Thyroid gland (tissue), 4 donors: ENCODE data around the gene TSPAN4. TPM values are rescaled to one million over a fixed set of nuclear protein-coding genes. Genes with fewer than 3 reads are reported as not detected.

Source experiments
- DNase-seq, 2 donors: peaks; one replicate each; pipeline ENCODE4 v3.0.0-alpha.2; 2019
- H3K27ac ChIP-seq, 3 donors: fragments of 200-600 bp; sonication (generic); 1 replicate in 2 of 3; 2 replicates in 1 of 3; pipeline ENCODE4 v1.5.1; 2016 to 2019; ENCODE audit warnings: mild to moderate bottlenecking in 1 of 3, moderate library complexity in 1 of 3
- H3K27me3 ChIP-seq: fragments of 200-600 bp; sonication (generic); one replicate; pipeline ENCODE4 v1.5.1; 2019
- H3K36me3 ChIP-seq, 2 donors: fragments of 200-600 bp; sonication (generic); one replicate each; pipeline ENCODE4 v1.5.1; 2016 to 2019
- H3K4me1 ChIP-seq, 2 donors: fragments of 200-600 bp; sonication (generic); one replicate each; pipeline ENCODE4 v1.5.1; 2017 to 2019
- H3K4me3 ChIP-seq, 3 donors: fragments of 200-600 bp; sonication (generic); replicated peaks in 1 of 3; 1 replicate in 2 of 3; 2 replicates in 1 of 3; pipeline ENCODE4 v1.5.1; 2016; ENCODE audit warnings: mild to moderate bottlenecking in 1 of 3
- H3K9me3 ChIP-seq: fragments of 200-600 bp; sonication (generic); one replicate; pipeline ENCODE4 v1.5.1; 2017
- POLR2A ChIP-seq, 2 donors: fragments of 450-650 bp; IDR thresholded peaks; one replicate each; pipeline ENCODE4 v1.6.1; 2017; ENCODE audit warnings: antibody characterized with exemption in 2 of 2, mild to moderate bottlenecking in 2 of 2, moderate library complexity in 1 of 2
- whole genome bisulfite sequencing, 2 donors: methylation state at CpG; one replicate each; pipeline ENCODE4 v1.1.5; 2017; 5-methylcytosine and 5-hydroxymethylcytosine counted together
- intact Hi-C: fragments of 100-400 bp; cut with DNase I; formaldehyde crosslinking; loops from one replicate; pipeline ENCODE4 v1.15.1; 2023
- total RNA-seq, 4 donors: library from RNA; depleted of rRNA; stranded (reverse); fragments of >200 nt; gene quantifications; one replicate each; pipeline ENCODE4 v1.2.3, GENCODE V29; 2016
- TF ChIP-seq, protein P1 (sequence below), 6 experiments: fragments of 200-600 bp in 3 of 6; fragments of 450-650 bp in 3 of 6; sonication (generic) in 3 of 6; IDR thresholded peaks; one replicate each; pipeline ENCODE4 v1.5.1; 2016 to 2019; ENCODE audit warnings: antibody characterized with exemption in 6 of 6, mild to moderate bottlenecking in 2 of 6, inconsistent platforms in 1 of 6, moderate library complexity in 1 of 6

Gene TSPAN4
- total RNA-seq, 4 donors from 2014 or later, result 86.1 to 127 (median 107) TPM

DNA sequence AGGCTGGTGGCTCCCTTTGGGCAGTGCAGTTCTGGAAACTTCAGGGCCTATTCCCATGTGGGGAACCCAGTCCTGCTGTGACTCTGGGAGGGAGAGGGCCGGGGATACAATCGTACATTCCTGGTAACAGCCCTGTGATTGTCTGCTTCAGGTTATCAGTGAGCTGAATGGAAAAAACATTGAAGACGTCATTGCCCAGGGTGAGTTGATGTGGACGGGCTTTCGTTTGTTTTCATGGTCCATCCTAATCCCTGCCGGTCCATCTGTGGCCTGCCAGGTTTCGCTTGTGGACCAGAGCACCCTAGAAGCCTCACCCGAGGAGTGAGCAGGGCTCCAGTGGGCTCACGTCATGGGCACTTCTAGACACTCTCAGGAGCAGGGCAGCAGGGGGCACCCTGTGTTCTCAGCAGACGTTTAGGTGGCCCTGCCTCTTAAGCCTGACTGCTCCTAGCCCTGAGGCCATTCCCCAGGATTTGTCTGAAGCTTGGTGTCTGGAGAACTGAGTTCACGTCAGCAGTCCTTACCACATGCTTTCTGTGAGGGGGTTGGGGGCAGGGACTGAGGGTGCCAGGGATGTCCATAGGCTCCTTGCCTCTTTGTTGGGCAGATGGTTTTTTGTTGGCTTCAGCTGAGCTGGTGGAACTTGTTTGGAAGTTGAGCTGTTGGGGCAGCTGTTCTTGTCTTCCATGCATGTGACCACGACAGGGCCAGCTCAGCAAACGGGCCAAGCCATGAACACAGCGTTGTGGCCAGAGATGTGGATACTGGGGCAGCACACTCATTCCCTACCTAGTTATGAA is 31.0 kb upstream of the TSPAN4 start:
- TF ChIP-seq, protein P1, sequence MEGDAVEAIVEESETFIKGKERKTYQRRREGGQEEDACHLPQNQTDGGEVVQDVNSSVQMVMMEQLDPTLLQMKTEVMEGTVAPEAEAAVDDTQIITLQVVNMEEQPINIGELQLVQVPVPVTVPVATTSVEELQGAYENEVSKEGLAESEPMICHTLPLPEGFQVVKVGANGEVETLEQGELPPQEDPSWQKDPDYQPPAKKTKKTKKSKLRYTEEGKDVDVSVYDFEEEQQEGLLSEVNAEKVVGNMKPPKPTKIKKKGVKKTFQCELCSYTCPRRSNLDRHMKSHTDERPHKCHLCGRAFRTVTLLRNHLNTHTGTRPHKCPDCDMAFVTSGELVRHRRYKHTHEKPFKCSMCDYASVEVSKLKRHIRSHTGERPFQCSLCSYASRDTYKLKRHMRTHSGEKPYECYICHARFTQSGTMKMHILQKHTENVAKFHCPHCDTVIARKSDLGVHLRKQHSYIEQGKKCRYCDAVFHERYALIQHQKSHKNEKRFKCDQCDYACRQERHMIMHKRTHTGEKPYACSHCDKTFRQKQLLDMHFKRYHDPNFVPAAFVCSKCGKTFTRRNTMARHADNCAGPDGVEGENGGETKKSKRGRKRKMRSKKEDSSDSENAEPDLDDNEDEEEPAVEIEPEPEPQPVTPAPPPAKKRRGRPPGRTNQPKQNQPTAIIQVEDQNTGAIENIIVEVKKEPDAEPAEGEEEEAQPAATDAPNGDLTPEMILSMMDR (IDR thresholded peaks at IDR 0.05), result no peak
- no peak for TF ChIP-seq POLR2A (IDR thresholded peaks at IDR 0.05)
- no peak overlapping the region for H3K4me3 ChIP-seq
- peaks cover 22 to 24% of the 10 kb centered on the region in 2 donors for H3K36me3 ChIP-seq
- peaks cover 17 to 23% of the 10 kb centered on the region in 2 donors for H3K4me1 ChIP-seq
- no peaks in the 10 kb centered on the region for H3K27me3 ChIP-seq
- DNase-seq, result no peak
- no peaks in the 10 kb centered on the region for H3K9me3 ChIP-seq
- WGBS, 2 donors, result 77 to 88% methylated on average over 11 to 13 of the region's 14 CpGs
- intact Hi-C loops, result no loop called here
- H3K27ac ChIP-seq, result no peak overlapping the region

DNA sequence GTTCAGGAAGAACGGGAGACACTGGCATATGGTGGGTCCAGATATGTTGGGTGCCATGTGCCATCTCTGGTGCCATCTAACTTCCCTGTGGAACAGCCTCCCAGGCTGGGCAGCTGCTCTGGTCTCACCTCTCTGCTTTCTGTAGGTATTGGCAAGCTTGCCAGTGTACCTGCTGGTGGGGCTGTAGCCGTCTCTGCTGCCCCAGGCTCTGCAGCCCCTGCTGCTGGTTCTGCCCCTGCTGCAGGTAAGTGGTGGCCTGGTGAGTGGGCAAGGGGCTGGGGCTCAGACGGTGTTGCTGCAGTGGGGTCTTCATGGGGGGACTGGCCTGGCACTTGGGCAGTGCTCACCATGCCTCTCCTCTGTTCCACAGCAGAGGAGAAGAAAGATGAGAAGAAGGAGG is 30.3 kb upstream of the TSPAN4 start:
- intact Hi-C loops, result no loop called here
- no peak for DNase-seq

DNA sequence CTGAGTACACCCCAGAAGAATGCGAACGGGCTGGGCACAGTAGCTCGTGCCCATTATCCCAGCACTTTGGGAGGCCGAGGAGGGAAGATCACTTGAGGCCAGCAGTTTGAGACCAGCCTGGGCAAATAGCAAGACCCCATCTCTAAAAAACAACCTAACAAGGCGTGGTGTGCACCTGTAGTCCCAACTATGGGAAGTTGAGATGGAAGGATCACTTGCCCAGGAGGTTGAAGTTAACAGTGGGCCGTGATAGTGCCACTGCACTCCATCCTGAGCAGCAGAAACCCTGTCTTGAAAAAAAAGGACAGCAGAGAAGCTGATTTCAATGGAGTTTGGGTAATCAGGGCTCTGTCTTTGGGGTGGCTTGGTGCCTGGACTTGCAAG is 29.6 kb upstream of the TSPAN4 start:
- Histone ChIP-seq H3K9me3 (no peaks in the 10 kb centered on the region), H3K4me1 (peaks cover 16 to 23% of the 10 kb centered on the region in 2 donors), H3K27me3 (no peaks in the 10 kb centered on the region), H3K27ac (no peak overlapping the region), H3K36me3 (peaks cover 22 to 24% of the 10 kb centered on the region in 2 donors), H3K4me3 (no peak overlapping the region)
- TF ChIP-seq, protein P1 (IDR thresholded peaks at IDR 0.05), result no peak
- TF ChIP-seq POLR2A (IDR thresholded peaks at IDR 0.05), result no peak
- DNase-seq, result no peak
- intact Hi-C loops, result no loop called here
- WGBS, 2 donors, result 85 to 89% methylated on average over 5 to 6 of the region's 6 CpGs

More for the DNA sequence above, 30.3 kb upstream of the TSPAN4 start:
- Histone ChIP-seq H3K27ac (no peak overlapping the region), H3K36me3 (peaks cover 22 to 24% of the 10 kb centered on the region in 2 donors), H3K9me3 (no peaks in the 10 kb centered on the region), H3K4me1 (peaks cover 17 to 23% of the 10 kb centered on the region in 2 donors), H3K4me3 (no peak overlapping the region), H3K27me3 (no peaks in the 10 kb centered on the region)
- 90 to 98% methylated on average over 3 of the region's 3 CpGs for WGBS, 2 donors
- TF ChIP-seq, protein P1 (IDR thresholded peaks at IDR 0.05), result no peak
- no peak for TF ChIP-seq POLR2A (IDR thresholded peaks at IDR 0.05)

DNA sequence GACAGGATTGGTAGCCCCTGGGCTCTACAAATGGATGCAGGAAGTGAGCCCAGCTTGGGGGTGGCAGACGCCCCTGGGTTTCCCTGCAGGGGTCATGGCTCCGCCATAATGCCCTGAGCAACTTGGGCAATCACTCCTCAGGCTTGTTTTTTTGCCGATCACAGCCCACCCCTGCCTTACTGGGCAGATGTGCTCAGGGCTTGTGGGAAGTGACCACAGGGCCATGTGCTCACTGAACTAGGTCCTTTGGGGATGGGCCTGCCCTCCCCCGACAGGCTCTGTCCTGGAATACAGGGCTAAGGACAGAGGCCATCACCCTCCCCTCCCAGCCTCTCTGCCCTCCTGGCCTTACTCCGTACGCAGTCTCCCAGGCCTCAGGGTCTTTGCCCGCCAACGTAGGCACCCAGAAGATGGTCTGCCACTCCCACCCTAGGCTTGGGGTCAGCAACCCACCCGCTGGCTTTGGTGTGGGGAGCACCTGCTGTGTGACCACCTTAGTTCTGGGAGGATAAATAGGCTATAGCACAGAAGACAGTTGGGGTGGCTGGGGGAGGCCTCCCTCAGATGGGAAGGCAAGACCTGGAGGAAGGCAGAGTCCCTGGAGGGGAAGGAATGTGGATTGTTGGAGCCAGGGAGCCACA is 29.1 kb upstream of the TSPAN4 start:
- H3K4me3 ChIP-seq, result no peak overlapping the region
- TF ChIP-seq, protein P1 (IDR thresholded peaks at IDR 0.05), result no peak
- no peak for TF ChIP-seq POLR2A (IDR thresholded peaks at IDR 0.05)
- H3K27ac ChIP-seq, result no peak overlapping the region
- H3K9me3 ChIP-seq, result no peaks in the 10 kb centered on the region
- H3K27me3 ChIP-seq, result no peaks in the 10 kb centered on the region
- WGBS, 2 donors, result 80 to 87% methylated on average over 7 to 9 of the region's 9 CpGs
- DNase-seq, result no peak
- peaks cover 22 to 24% of the 10 kb centered on the region in 2 donors for H3K36me3 ChIP-seq
- intact Hi-C loops, result no loop called here
- H3K4me1 ChIP-seq, result peaks cover 12 to 23% of the 10 kb centered on the region in 2 donors
